ENCODE measurements around the gene C2orf49.

C2orf49 gene

DNA sequence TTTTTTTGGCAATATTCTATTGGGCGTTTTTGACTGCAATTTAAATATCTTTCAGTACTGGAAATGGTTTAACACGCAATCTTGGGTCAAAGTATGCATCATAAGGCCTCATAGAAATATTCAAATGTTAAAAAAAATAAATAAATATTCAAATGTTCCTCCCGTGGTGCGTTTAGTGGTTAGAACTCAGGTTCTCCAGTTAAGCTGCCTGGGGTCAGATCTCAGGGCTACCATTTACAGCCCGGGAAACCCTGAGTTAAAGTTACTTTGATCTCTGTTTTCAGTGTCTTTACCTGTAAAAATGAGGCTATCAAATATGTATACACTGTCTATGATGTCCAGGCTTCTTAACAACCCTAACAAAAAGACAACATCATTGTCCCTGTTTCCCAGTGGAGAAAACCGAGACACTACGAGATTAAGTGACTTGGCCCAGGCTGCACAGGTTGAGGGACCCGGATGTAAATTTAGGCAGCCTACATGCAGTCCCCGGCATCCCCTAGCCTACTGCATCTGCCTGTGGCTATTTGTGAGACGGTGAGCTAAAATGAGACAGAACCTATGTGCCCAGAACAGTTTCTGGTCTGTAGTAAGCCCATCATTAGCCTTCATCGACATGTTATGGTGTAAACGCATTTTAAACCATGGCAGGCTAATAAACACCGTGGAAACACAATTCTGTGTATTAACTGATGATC, 59.8 kb downstream of the C2orf49 start:
- H3K4me3 ChIP-seq (ENCODE audit: low read depth, low read length): peak overlapping the region; percentile 99
- TF ChIP-seq, protein P1, sequence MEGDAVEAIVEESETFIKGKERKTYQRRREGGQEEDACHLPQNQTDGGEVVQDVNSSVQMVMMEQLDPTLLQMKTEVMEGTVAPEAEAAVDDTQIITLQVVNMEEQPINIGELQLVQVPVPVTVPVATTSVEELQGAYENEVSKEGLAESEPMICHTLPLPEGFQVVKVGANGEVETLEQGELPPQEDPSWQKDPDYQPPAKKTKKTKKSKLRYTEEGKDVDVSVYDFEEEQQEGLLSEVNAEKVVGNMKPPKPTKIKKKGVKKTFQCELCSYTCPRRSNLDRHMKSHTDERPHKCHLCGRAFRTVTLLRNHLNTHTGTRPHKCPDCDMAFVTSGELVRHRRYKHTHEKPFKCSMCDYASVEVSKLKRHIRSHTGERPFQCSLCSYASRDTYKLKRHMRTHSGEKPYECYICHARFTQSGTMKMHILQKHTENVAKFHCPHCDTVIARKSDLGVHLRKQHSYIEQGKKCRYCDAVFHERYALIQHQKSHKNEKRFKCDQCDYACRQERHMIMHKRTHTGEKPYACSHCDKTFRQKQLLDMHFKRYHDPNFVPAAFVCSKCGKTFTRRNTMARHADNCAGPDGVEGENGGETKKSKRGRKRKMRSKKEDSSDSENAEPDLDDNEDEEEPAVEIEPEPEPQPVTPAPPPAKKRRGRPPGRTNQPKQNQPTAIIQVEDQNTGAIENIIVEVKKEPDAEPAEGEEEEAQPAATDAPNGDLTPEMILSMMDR (IDR thresholded peaks at IDR 0.05; ENCODE audit: low read depth, low read length): no peak

DNA sequence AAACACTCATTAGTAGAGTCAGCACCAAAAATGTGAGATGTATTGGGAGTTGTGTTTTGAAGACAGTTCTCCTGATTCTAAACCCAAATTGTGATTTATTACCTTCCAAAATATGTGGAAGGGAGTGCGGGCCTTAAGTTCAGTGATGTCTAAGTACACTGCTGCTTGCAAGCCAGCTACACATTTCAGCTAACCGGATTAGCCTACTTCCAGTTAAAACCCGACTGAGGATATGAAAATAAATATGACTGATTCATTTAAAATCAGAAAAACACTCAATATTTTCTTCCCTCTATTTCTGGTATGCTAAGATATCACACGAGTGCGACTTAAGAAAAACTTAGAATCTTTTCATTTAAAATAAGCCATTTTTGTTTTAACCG, 60.6 kb downstream of the C2orf49 start:
- H3K4me3 ChIP-seq (ENCODE audit: low read depth, low read length): peak overlapping the region; percentile 99

DNA sequence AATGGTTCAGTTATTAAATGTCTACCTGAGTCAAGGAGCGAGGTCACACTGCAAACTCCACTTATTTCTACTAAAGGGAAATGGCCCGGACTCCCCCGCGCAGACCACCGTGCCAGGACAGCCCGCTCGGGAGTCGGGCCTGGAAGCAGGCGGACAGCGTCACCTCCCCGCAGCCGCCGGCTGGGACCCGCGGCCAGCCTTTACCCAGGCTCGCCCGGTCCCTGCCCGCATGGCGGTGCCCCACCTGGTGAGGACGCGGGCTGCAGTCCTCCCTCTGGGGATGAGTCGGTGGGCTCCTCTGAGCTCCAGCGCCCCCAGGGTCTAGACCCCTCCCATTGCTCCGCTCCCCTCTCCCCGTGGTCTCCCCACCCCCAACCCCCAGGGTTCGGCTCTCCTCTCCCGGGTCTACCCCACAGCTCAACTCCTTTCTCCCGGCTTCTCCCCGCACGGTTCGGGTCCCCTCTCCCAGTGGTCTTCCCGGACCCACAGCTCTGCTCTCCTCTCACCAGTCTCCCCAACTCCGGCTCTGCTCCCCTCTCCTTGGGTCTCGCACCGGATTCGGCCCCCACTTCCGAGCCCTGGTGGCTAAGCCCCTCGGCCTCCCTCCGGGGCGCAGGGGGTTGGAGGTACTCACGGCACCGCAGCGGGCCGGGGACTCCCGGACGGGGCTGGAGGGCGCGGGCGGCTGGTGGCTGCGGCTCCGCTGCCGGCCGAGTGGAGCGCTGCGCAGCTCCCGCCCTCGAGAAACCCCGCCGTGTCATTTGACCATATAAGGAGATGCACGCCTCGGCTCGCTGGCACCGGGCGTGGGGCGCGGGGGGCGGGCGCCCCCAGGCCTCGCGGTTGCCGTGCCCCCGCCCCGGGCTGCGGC, 61.2 kb downstream of the C2orf49 start, which contains the start of gene FHL2:
Gene FHL2, minus strand, starts transcription at position 716 of the 871 bp plus-strand sequence. CDS start 12,535 bp downstream, outside the sequence.
- peak within 1 kb of the TSS; percentile 99 for H3K4me3 ChIP-seq (ENCODE audit: low read depth, low read length)
- TF ChIP-seq, protein P1 (IDR thresholded peaks at IDR 0.05; ENCODE audit: low read depth, low read length): peak; percentile 32; the same call in 1 of the 2 replicates

More for the DNA sequence above, 60.6 kb downstream of the C2orf49 start:
- TF ChIP-seq, protein P1 (IDR thresholded peaks at IDR 0.05; ENCODE audit: low read depth, low read length): no peak

Data from WI38 (cell line).